ENCODE results near the gene FAM120C.

Gene FAM120C

GRCh38 chrX:54063361-54063760 lies 119.7 kb downstream of the FAM120C start:
- no peak for TF ChIP-seq POLR2AphosphoS5 (IDR thresholded peaks at IDR 0.05; ENCODE audit: low read depth, low read length)
- TF ChIP-seq TAF1 (IDR thresholded peaks at IDR 0.05; ENCODE audit: borderline replicate concordance, low read depth, low read length) = no peak
- TF ChIP-seq POLR2A (IDR thresholded peaks at IDR 0.05; ENCODE audit: low read depth, low read length) = no peak
- FAIRE-seq = no peak
- no peak for DNase-seq (ENCODE audit: insufficient read length)

GRCh38 chrX:54049801-54050200 lies 133.3 kb downstream of the FAM120C start:
- no peak for TF ChIP-seq TAF1 (IDR thresholded peaks at IDR 0.05; ENCODE audit: borderline replicate concordance, low read depth, low read length)
- no peak for TF ChIP-seq POLR2AphosphoS5 (IDR thresholded peaks at IDR 0.05; ENCODE audit: low read depth, low read length)
- FAIRE-seq = no peak
- no peak for DNase-seq (ENCODE audit: insufficient read length)

- TF ChIP-seq POLR2AphosphoS5 (IDR thresholded peaks at IDR 0.05; ENCODE audit: low read depth, low read length) (no peak), TAF1 (IDR thresholded peaks at IDR 0.05; ENCODE audit: borderline replicate concordance, low read depth, low read length) (no peak), POLR2A (IDR thresholded peaks at IDR 0.05; ENCODE audit: low read depth, low read length) (no peak)
- no peak for FAIRE-seq
Measured at GRCh38 chrX:54048412-54048811, 134.6 kb downstream of the FAM120C start.

DNA sequence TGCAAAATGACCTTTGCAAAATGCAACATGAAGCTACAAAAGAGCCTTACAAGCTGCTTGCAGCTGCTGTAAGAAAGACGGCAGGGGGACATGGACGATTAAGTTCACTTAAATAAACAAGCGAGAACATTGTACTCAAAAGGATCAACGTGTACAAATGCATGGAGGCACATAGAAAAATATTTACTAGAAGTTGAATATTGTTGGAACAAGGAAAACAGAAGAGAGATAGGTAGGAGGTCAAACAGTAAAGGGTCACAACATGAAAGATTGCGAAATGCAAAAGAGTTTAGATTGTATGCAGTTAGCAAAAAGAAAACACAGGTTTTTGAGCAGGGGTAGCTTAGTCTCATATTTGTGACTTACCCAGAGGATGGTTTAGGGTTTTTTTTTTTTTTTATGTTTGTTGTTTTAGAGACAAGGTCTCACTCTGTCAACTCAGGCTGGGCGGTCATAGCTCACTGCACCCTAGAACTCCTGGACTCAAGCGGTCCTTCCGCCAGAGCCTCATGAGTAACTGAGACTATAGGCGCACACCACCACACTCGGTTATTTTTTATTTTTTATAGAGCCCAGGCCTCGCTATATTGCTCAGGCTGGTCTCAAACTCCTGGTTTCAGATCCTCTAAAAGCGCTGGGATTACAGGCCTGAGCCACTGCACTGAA lies 137.4 kb downstream of the FAM120C start:
- FAIRE-seq (no peak), DNase-seq (ENCODE audit: insufficient read length) (no peak)
- TF ChIP-seq POLR2A (IDR thresholded peaks at IDR 0.05; ENCODE audit: low read depth, low read length) (no peak), TAF1 (IDR thresholded peaks at IDR 0.05; ENCODE audit: borderline replicate concordance, low read depth, low read length) (no peak), POLR2AphosphoS5 (IDR thresholded peaks at IDR 0.05; ENCODE audit: low read depth, low read length) (no peak)

More at GRCh38 chrX:54048412-54048811, 134.6 kb downstream of the FAM120C start:
- no peak for DNase-seq (ENCODE audit: insufficient read length)

DNA sequence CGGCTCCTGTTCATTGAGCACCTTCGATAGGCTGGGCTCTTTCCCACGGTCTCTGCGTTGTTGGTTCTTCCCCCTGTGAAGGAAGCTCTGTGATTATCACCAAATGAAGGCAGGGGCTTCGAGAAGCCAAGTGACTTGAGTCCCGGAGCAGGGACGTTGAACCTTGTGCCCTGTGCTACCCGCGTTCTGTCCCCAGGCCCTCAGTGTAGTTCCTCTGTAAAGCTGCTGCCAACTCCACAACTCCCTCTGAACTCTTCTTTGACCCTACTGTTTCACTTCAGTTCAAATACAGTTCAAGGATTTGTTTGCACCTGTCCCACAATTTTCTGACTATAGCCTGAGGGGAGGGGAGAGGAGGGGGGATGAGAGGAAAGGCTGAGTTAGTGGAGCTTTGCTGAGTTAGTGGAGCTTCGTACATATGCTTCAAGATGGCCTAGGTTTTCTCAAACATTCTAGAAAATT lies 138.1 kb downstream of the FAM120C start:
- TF ChIP-seq TAF1 (IDR thresholded peaks at IDR 0.05; ENCODE audit: borderline replicate concordance, low read depth, low read length) (no peak), POLR2AphosphoS5 (IDR thresholded peaks at IDR 0.05; ENCODE audit: low read depth, low read length) (no peak), POLR2A (IDR thresholded peaks at IDR 0.05; ENCODE audit: low read depth, low read length) (no peak; the same call in 1 of the 2 replicates)
- FAIRE-seq (no peak), DNase-seq (ENCODE audit: insufficient read length) (no peak)

DNA sequence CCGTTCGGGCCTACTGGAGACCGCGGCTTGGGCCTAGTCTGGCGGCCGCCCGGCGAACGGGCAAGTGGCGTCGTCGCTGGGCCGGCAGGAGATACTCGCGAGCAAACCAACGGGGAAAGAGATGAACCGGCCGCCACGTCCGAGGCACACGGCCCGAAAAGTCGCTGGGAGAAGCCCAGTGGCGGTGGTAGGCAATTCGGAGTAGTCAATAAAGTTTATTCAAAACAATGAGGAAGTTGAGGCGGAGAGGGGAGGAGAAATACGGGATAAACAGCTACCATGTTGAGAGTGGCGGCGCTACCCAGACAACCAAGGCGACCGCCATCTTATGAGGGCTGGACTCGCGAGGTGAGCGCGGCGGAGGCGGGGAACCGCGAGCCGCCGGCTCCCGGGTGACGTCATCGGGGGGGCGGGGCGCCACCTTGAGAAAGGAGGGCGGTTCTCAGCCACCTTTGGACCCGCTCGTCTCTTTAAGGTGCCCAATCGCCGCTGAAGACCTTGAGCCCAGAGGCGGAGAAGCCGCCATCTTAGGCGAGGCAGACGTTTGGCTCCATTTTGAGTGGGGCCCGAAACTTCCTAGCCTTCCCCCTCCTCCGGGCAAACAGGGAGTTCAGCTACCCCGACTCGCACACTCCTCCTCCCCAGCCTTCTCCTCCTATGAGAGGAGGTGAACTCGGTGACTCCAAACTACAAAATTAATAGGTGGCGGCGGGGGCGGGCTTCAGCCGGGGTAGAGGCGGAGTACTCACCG lies 138.8 kb downstream of the FAM120C start, which contains the start of gene PHF8:
TSS of gene PHF8 (minus strand) at position 348 of the 751 bp plus-strand sequence. CDS start 1,745 bp downstream, outside the sequence.
- peak; percentile 90 for FAIRE-seq
- TF ChIP-seq TAF1 (IDR thresholded peaks at IDR 0.05; ENCODE audit: borderline replicate concordance, low read depth, low read length) (no peak; the same call in 1 of the 2 replicates), POLR2AphosphoS5 (IDR thresholded peaks at IDR 0.05; ENCODE audit: low read depth, low read length) (peak; percentile 62), POLR2A (IDR thresholded peaks at IDR 0.05; ENCODE audit: low read depth, low read length) (peak; percentile 12; the same call in 1 of the 2 replicates)
- peak; percentile 61 for DNase-seq (ENCODE audit: insufficient read length)

GRCh38 chrX:54043541-54044125 lies 139.4 kb downstream of the FAM120C start:
- no peak for FAIRE-seq
- no peak for TF ChIP-seq TAF1 (IDR thresholded peaks at IDR 0.05; ENCODE audit: borderline replicate concordance, low read depth, low read length)
- peak; percentile 46; the same call in 1 of the 2 replicates for TF ChIP-seq POLR2A (IDR thresholded peaks at IDR 0.05; ENCODE audit: low read depth, low read length)
- peak; percentile 19 for DNase-seq (ENCODE audit: insufficient read length)

DNA sequence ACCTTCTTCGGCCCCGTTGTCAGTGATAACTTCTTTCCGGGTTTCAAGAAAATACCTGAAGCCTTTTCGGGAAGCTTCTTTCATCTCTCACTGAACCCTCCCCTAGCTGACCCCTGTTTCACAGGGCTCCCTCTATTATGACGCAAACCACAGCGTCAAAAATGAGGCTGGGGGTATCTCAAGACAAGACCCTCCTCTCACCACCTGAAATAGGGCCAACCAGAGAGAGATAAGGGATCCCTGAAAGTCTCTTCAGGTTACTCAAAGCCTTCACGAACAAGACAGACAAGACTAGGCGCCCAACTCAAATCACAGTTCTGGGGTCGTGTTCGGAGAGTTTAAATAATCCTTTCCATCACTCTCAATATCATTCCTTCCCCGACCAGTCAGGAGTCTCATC lies 140.0 kb downstream of the FAM120C start:
- no peak for DNase-seq (ENCODE audit: insufficient read length)
- no peak for FAIRE-seq

GRCh38 chrX:54042609-54043021 lies 140.4 kb downstream of the FAM120C start:
- no peak for FAIRE-seq
- TF ChIP-seq POLR2AphosphoS5 (IDR thresholded peaks at IDR 0.05; ENCODE audit: low read depth, low read length) = no peak
- TF ChIP-seq TAF1 (IDR thresholded peaks at IDR 0.05; ENCODE audit: borderline replicate concordance, low read depth, low read length) = no peak
- no peak for TF ChIP-seq POLR2A (IDR thresholded peaks at IDR 0.05; ENCODE audit: low read depth, low read length)
- DNase-seq (ENCODE audit: insufficient read length) = peak; percentile 30

More for the DNA sequence above, 140.0 kb downstream of the FAM120C start:
- TF ChIP-seq TAF1 (IDR thresholded peaks at IDR 0.05; ENCODE audit: borderline replicate concordance, low read depth, low read length) (no peak), POLR2A (IDR thresholded peaks at IDR 0.05; ENCODE audit: low read depth, low read length) (no peak), POLR2AphosphoS5 (IDR thresholded peaks at IDR 0.05; ENCODE audit: low read depth, low read length) (no peak)

- DNase-seq (ENCODE audit: insufficient read length) (no peak), FAIRE-seq (no peak)
- TF ChIP-seq TAF1 (IDR thresholded peaks at IDR 0.05; ENCODE audit: borderline replicate concordance, low read depth, low read length) (no peak), POLR2A (IDR thresholded peaks at IDR 0.05; ENCODE audit: low read depth, low read length) (no peak), POLR2AphosphoS5 (IDR thresholded peaks at IDR 0.05; ENCODE audit: low read depth, low read length) (no peak)
Measured at GRCh38 chrX:54030329-54030728, 152.7 kb downstream of the FAM120C start.

GRCh38 chrX:54029529-54030143 lies 153.4 kb downstream of the FAM120C start:
- no peak for TF ChIP-seq POLR2AphosphoS5 (IDR thresholded peaks at IDR 0.05; ENCODE audit: low read depth, low read length)
- TF ChIP-seq POLR2A (IDR thresholded peaks at IDR 0.05; ENCODE audit: low read depth, low read length) = no peak
- no peak for TF ChIP-seq TAF1 (IDR thresholded peaks at IDR 0.05; ENCODE audit: borderline replicate concordance, low read depth, low read length)
- DNase-seq (ENCODE audit: insufficient read length) (no peak), FAIRE-seq (no peak)

Data from GM12892 (cell line).